Smooth muscle cell (in vitro differentiated cells): ENCODE data around the gene ZFP91. TPM values are rescaled to one million over a fixed set of nuclear protein-coding genes. Genes with fewer than 3 reads are reported as not detected.

ENCODE experiments used
- DNase-seq: peaks from one replicate; lab custom pipeline; 2025; ENCODE audit not compliant: unreplicated experiment; lab: John Stamatoyannopoulos, UW
- H2AFZ ChIP-seq: fragments of 200-600 bp; sonication (generic); 2 replicates; pipeline ENCODE4 v1.6.0; 2016; ENCODE audit warnings: antibody characterized with exemption, low read depth, mild to moderate bottlenecking
- H3F3A ChIP-seq: fragments of 200-600 bp; sonication (generic); 2 replicates; pipeline ENCODE4 v1.6.0; 2017; ENCODE audit warnings: antibody characterized with exemption, low read depth
- H3K27ac ChIP-seq: fragments of 200-600 bp; sonication (generic); 2 replicates; pipeline ENCODE4 v1.5.1; 2016; ENCODE audit warnings: low read depth, mild to moderate bottlenecking
- H3K27me3 ChIP-seq: fragments of 200-600 bp; sonication (generic); 2 replicates; pipeline ENCODE4 v1.6.1; 2016; ENCODE audit warnings: low read depth, mild to moderate bottlenecking
- H3K36me3 ChIP-seq: fragments of 200-600 bp; sonication (generic); 2 replicates; pipeline ENCODE4 v1.5.1; 2016; ENCODE audit warnings: low read depth
- H3K4me1 ChIP-seq: fragments of 200-600 bp; sonication (generic); 2 replicates; pipeline ENCODE4 v1.5.1; 2016; ENCODE audit warnings: low read depth
- H3K4me2 ChIP-seq: fragments of 200-600 bp; sonication (generic); 2 replicates; pipeline ENCODE4 v1.6.0; 2016; ENCODE audit warnings: mild to moderate bottlenecking
- H3K4me3 ChIP-seq: fragments of 200-600 bp; sonication (generic); 2 replicates; pipeline ENCODE4 v1.5.1; 2016; ENCODE audit warnings: mild to moderate bottlenecking
- H3K79me2 ChIP-seq: fragments of 200-600 bp; sonication (generic); 2 replicates; pipeline ENCODE4 v1.6.0; 2016; ENCODE audit warnings: low read depth, mild to moderate bottlenecking
- H3K9ac ChIP-seq: fragments of 200-600 bp; sonication (generic); 2 replicates; pipeline ENCODE4 v1.6.0; 2016; ENCODE audit warnings: low read depth
- H3K9me3 ChIP-seq: fragments of 200-600 bp; sonication (generic); replicated peaks from 2 replicates; pipeline ENCODE4 v1.5.1; 2016; ENCODE audit warnings: low read depth
- H4K20me1 ChIP-seq: fragments of 200-600 bp; sonication (generic); 2 replicates; pipeline ENCODE4 v1.6.0; 2016; ENCODE audit warnings: low read depth
- WGBS: methylation state at CpG from one replicate; pipeline ENCODE4 v1.1.7; 2016; ENCODE audit warnings: low lambda C conversion rate; 5-methylcytosine and 5-hydroxymethylcytosine counted together
- polyA plus RNA-seq: library from polyadenylated mRNA; unstranded; fragments of >200 nt; fragmentation: Nextera tagmentation; extraction: Ambion mirVana; gene quantifications from 2 replicates; pipeline ENCODE4 v1.2.1, GENCODE V29; 2016
- total RNA-seq: library from RNA; depleted of rRNA; stranded (reverse); fragments of >200 nt; gene quantifications from 2 replicates; pipeline ENCODE4 v1.2.3, GENCODE V29; 2014
- TF ChIP-seq, protein P1 (sequence below): fragments of 200-600 bp; sonication (generic); IDR thresholded peaks from 2 replicates; pipeline ENCODE4 v1.5.1; 2017; ENCODE audit warnings: borderline replicate concordance, mild to moderate bottlenecking, antibody characterized with exemption; ENCODE audit not compliant: insufficient read depth, poor library complexity, severe bottlenecking

The ZFP91 gene
- total and polyA plus RNA-seq, 2 experiments from 2014 or later: 14.5 to 47.4 TPM

GRCh38 chr11:58576887-58577471 is 1.9 kb upstream of the ZFP91 start:
- Histone ChIP-seq H3F3A (peaks cover 16% of the 10 kb centered on the region), H3K79me2 (peaks cover 24% of the 10 kb centered on the region), H2AFZ (no peak overlapping the region), H3K36me3 (no peaks in the 10 kb centered on the region), H3K4me1 (peaks cover 27% of the 10 kb centered on the region), H3K27ac (peak overlapping the region; percentile 100), H3K27me3 (no peaks in the 10 kb centered on the region), H3K4me3 (peak overlapping the region; percentile 78), H3K4me2 (peak overlapping the region; percentile 89), H3K9me3 (no peaks in the 10 kb centered on the region), H4K20me1 (peaks cover 22% of the 10 kb centered on the region), H3K9ac (peak overlapping the region; percentile 100)
- WGBS: 59% methylated on average over 4 of the region's 4 CpGs
- DNase-seq: no peak
- TF ChIP-seq, protein P1, sequence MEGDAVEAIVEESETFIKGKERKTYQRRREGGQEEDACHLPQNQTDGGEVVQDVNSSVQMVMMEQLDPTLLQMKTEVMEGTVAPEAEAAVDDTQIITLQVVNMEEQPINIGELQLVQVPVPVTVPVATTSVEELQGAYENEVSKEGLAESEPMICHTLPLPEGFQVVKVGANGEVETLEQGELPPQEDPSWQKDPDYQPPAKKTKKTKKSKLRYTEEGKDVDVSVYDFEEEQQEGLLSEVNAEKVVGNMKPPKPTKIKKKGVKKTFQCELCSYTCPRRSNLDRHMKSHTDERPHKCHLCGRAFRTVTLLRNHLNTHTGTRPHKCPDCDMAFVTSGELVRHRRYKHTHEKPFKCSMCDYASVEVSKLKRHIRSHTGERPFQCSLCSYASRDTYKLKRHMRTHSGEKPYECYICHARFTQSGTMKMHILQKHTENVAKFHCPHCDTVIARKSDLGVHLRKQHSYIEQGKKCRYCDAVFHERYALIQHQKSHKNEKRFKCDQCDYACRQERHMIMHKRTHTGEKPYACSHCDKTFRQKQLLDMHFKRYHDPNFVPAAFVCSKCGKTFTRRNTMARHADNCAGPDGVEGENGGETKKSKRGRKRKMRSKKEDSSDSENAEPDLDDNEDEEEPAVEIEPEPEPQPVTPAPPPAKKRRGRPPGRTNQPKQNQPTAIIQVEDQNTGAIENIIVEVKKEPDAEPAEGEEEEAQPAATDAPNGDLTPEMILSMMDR: peak; percentile 17

GRCh38 chr11:58577555-58578135 is 1.2 kb upstream of the ZFP91 start:
- Histone ChIP-seq H3K9me3 (no peaks in the 10 kb centered on the region), H3K79me2 (peaks cover 31% of the 10 kb centered on the region), H3K4me3 (peak overlapping the region; percentile 78), H4K20me1 (peaks cover 28% of the 10 kb centered on the region), H2AFZ (no peak overlapping the region), H3K27ac (peak overlapping the region; percentile 100), H3K27me3 (no peaks in the 10 kb centered on the region), H3F3A (peaks cover 16% of the 10 kb centered on the region), H3K36me3 (no peaks in the 10 kb centered on the region), H3K9ac (peak overlapping the region; percentile 100), H3K4me2 (peak overlapping the region; percentile 89), H3K4me1 (peaks cover 30% of the 10 kb centered on the region)
- TF ChIP-seq, protein P1: no peak
- peak; percentile 83 for DNase-seq
- under 1% methylated on average over 21 of the region's 21 CpGs for WGBS

GRCh38 chr11:58578136-58578634 is 678 bp upstream of the ZFP91 start:
- under 1% methylated on average over 33 of the region's 33 CpGs for WGBS
- H3K27me3 ChIP-seq: no peaks in the 10 kb centered on the region
- H3K9ac ChIP-seq: peak overlapping the region; percentile 100
- peaks cover 16% of the 10 kb centered on the region for H3F3A ChIP-seq
- DNase-seq: peak; percentile 95
- H3K4me1 ChIP-seq: peaks cover 35% of the 10 kb centered on the region
- peak overlapping the region; percentile 100 for H3K27ac ChIP-seq
- no peak overlapping the region for H2AFZ ChIP-seq
- no peaks in the 10 kb centered on the region for H3K36me3 ChIP-seq
- H3K9me3 ChIP-seq: no peaks in the 10 kb centered on the region
- H3K4me3 ChIP-seq: peak overlapping the region; percentile 78
- peak overlapping the region; percentile 89 for H3K4me2 ChIP-seq
- H3K79me2 ChIP-seq: peaks cover 36% of the 10 kb centered on the region
- TF ChIP-seq, protein P1: no peak
- H4K20me1 ChIP-seq: peaks cover 34% of the 10 kb centered on the region
